ENCODE measurements around the gene ATP1A4. TPM values are rescaled to one million over a fixed set of nuclear protein-coding genes. Genes with fewer than 3 reads are reported as not detected.

The ATP1A4 gene
- total and polyA plus RNA-seq, 9 donors: 0.44 to 3.4 (median 1.4) TPM

DNA sequence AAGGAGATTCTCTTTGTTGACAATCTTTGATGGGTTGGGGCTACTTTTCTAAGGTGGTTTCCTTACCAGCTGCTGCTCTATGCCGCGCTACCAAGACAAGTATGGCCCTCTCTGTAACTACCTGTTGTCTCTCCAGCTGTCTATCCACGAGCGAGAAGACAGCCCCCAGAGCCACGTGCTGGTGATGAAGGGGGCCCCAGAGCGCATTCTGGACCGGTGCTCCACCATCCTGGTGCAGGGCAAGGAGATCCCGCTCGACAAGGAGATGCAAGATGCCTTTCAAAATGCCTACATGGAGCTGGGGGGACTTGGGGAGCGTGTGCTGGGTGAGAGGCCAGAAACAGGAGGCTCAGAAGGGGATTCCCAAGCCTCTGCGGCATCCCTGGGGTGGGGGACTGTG, 21.4 kb upstream of the ATP1A4 start:
- no peak overlapping the region for H3K27ac ChIP-seq (ENCODE audit: low read length)
- WGBS (ENCODE audit: insufficient coverage): 78% methylated on average over 11 of the region's 11 CpGs
- H3K27me3 ChIP-seq (ENCODE audit: control insufficient read depth, insufficient read depth, low read length): no peaks in the 10 kb centered on the region
- no peak for DNase-seq
- H3K36me3 ChIP-seq (ENCODE audit: control insufficient read depth, insufficient read depth, low read length): peaks cover 76% of the 10 kb centered on the region
- peaks cover 2% of the 10 kb centered on the region for H3K4me1 ChIP-seq (ENCODE audit: control insufficient read depth, insufficient read depth, low read length)
- H3K9me3 ChIP-seq (replicated peaks; ENCODE audit: control insufficient read depth, low read depth, low read length): no peaks in the 10 kb centered on the region
- no peak overlapping the region for H3K4me3 ChIP-seq (ENCODE audit: low read length)

DNA sequence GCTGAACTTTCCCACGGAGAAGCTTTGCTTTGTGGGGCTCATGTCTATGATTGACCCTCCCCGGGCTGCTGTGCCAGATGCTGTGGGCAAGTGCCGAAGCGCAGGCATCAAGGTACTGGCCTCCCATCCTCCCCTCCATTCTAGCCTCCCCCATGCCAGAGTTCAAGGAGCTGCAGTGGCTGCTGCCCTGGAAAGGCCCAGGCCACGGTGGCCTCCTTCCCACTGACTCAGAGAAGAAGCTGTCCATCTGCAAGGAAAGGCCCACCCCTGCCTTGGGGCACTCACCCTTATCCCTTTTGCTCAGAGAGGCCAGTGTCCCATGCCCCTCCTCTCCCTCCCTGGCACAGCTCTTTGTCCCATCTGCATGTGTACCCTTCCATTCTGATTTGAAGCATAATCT, 20.9 kb upstream of the ATP1A4 start:
- H3K9me3 ChIP-seq (replicated peaks; ENCODE audit: control insufficient read depth, low read depth, low read length): no peaks in the 10 kb centered on the region
- H3K4me1 ChIP-seq (ENCODE audit: control insufficient read depth, insufficient read depth, low read length): peaks cover 2% of the 10 kb centered on the region
- no peak overlapping the region for H3K27ac ChIP-seq (ENCODE audit: low read length)
- DNase-seq: no peak
- H3K36me3 ChIP-seq (ENCODE audit: control insufficient read depth, insufficient read depth, low read length): peaks cover 76% of the 10 kb centered on the region
- H3K27me3 ChIP-seq (ENCODE audit: control insufficient read depth, insufficient read depth, low read length): no peaks in the 10 kb centered on the region
- 46% methylated on average over 2 of the region's 5 CpGs for WGBS (ENCODE audit: insufficient coverage)
- H3K4me3 ChIP-seq (ENCODE audit: low read length): no peak overlapping the region

DNA sequence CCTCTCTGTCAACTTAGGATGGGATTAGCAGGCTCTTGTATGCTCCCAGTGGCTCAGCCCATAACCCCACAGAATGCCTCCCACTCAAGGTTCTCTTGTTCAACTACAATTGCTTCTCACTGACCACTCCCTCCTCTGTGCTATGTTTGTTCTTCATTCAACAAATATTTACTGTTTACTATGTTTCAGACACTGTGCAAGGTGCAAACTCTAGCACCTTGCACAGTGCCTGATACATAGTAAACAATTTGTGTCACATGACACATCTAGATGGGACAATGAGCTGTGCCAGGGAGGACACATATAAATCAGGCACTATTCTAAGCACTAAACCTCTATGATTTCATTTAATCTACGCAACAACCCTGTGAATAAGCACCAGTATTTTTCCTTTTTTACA, 20.5 kb upstream of the ATP1A4 start:
- no CpG with 5 or more reads among the region's 1 CpG for WGBS (ENCODE audit: insufficient coverage)
- Histone ChIP-seq H3K36me3 (ENCODE audit: control insufficient read depth, insufficient read depth, low read length) (peaks cover 77% of the 10 kb centered on the region), H3K9me3 (replicated peaks; ENCODE audit: control insufficient read depth, low read depth, low read length) (no peaks in the 10 kb centered on the region), H3K27me3 (ENCODE audit: control insufficient read depth, insufficient read depth, low read length) (no peaks in the 10 kb centered on the region), H3K4me3 (ENCODE audit: low read length) (no peak overlapping the region), H3K4me1 (ENCODE audit: control insufficient read depth, insufficient read depth, low read length) (peaks cover 2% of the 10 kb centered on the region), H3K27ac (ENCODE audit: low read length) (no peak overlapping the region)
- DNase-seq: no peak

DNA sequence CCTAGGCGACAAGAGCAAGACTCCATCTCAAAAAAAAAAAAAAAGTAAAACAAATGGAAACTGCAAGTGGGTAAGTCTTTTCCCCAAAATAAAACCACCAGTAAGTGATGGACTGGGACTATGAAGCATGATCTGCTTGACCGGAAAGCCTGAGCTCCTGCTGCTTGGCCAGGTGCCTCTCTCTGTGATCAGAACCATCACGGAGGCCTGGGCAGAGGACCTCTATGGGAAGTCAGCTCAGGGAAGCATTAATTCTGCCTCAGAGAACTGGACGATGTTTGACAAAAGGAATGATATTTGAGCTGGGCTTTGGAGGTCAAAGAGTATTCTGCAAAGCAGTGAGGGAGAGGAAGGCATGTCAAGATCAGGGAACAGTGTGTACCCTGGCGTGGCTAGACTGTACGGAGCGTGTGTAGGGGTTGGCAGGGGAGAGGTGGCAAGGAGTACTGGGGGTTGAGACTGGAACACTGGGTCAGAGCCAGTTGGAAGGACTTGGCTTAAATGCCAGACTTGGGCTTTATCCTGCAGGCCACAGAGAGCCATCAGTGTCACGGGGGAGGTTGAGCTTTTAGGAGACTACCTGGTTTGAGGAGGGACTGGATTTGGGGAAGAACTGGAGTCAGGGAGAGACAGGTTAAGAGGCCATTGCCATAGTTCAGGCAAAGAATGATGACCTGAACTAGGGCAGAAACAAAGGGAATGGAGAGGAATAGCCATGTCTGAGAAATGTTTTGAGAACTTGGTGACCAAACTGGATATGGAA, 19.4 kb upstream of the ATP1A4 start:
- Histone ChIP-seq H3K4me1 (ENCODE audit: control insufficient read depth, insufficient read depth, low read length) (peaks cover 2% of the 10 kb centered on the region), H3K9me3 (replicated peaks; ENCODE audit: control insufficient read depth, low read depth, low read length) (no peaks in the 10 kb centered on the region), H3K36me3 (ENCODE audit: control insufficient read depth, insufficient read depth, low read length) (peaks cover 86% of the 10 kb centered on the region), H3K27me3 (ENCODE audit: control insufficient read depth, insufficient read depth, low read length) (no peaks in the 10 kb centered on the region), H3K4me3 (ENCODE audit: low read length) (no peak overlapping the region), H3K27ac (ENCODE audit: low read length) (no peak overlapping the region)
- DNase-seq: no peak
- WGBS (ENCODE audit: insufficient coverage): 65% methylated on average over 7 of the region's 8 CpGs

DNA sequence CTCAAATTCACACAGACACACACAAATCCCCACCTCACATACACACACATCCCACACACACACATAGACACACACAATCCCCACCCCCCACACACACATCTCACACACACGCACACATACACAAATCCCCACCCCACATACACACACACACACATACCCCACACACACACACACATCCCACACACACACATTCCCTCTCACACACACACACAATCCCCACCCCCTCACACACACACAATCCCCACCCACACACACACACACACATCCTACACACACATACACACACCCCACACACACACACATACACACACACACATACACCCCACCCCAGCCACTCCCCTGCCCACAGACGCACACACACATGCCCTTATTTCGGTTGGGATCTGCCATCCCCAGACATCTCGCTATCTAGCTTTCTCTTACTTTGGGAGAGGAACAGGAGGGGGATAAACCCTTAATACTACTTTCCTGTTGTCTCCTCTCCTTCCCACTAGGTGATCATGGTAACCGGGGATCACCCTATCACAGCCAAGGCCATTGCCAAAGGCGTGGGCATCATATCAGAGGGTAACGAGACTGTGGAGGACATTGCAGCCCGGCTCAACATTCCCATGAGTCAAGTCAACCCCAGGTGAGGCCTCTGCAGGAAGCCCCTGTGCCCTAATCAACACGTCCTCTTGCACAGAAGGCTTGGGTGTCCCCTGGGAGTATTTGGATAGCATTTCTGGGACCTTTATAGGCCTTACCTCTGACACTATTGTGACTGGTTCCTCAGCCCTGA, 17.2 kb upstream of the ATP1A4 start:
- Histone ChIP-seq H3K4me3 (ENCODE audit: low read length) (no peak overlapping the region), H3K36me3 (ENCODE audit: control insufficient read depth, insufficient read depth, low read length) (peaks cover 73% of the 10 kb centered on the region), H3K4me1 (ENCODE audit: control insufficient read depth, insufficient read depth, low read length) (no peaks in the 10 kb centered on the region), H3K27me3 (ENCODE audit: control insufficient read depth, insufficient read depth, low read length) (no peaks in the 10 kb centered on the region), H3K9me3 (replicated peaks; ENCODE audit: control insufficient read depth, low read depth, low read length) (no peaks in the 10 kb centered on the region), H3K27ac (ENCODE audit: low read length) (no peak overlapping the region)
- 86% methylated on average over 7 of the region's 9 CpGs for WGBS (ENCODE audit: insufficient coverage)
- no peak for DNase-seq

DNA sequence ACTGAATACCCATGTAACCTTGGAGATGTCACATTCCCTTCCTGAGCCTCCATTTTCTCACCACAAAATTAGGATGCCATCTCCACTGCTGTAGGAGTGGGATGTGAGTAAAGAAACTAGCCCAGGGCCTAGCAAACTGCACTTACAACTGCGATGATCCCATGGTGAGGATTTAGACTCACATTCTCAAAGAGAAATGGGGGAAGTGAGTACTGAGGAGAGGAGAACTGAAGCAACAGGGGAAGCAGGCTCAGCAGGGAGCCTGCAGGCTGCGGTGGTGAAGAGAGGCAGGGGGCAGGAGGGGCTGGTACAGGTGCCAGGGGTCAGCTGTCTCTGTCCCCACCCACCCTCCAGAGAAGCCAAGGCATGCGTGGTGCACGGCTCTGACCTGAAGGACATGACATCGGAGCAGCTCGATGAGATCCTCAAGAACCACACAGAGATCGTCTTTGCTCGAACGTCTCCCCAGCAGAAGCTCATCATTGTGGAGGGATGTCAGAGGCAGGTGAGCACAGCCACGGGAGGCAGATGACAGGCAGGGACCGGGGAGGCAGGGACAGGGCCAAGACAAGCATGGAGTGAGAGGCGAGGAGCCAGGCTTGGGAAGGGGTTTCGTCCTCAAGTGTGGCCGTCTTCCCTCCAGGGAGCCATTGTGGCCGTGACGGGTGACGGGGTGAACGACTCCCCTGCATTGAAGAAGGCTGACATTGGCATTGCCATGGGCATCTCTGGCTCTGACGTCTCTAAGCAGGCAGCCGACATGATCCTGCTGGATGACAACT, 16.4 kb upstream of the ATP1A4 start:
- H3K27ac ChIP-seq (ENCODE audit: low read length): no peak overlapping the region
- no peaks in the 10 kb centered on the region for H3K27me3 ChIP-seq (ENCODE audit: control insufficient read depth, insufficient read depth, low read length)
- H3K4me1 ChIP-seq (ENCODE audit: control insufficient read depth, insufficient read depth, low read length): no peaks in the 10 kb centered on the region
- H3K9me3 ChIP-seq (replicated peaks; ENCODE audit: control insufficient read depth, low read depth, low read length): no peaks in the 10 kb centered on the region
- whole genome bisulfite sequencing (ENCODE audit: insufficient coverage): 84% methylated on average over 18 of the region's 20 CpGs
- no peak overlapping the region for H3K4me3 ChIP-seq (ENCODE audit: low read length)
- peaks cover 73% of the 10 kb centered on the region for H3K36me3 ChIP-seq (ENCODE audit: control insufficient read depth, insufficient read depth, low read length)
- no peak for DNase-seq

DNA sequence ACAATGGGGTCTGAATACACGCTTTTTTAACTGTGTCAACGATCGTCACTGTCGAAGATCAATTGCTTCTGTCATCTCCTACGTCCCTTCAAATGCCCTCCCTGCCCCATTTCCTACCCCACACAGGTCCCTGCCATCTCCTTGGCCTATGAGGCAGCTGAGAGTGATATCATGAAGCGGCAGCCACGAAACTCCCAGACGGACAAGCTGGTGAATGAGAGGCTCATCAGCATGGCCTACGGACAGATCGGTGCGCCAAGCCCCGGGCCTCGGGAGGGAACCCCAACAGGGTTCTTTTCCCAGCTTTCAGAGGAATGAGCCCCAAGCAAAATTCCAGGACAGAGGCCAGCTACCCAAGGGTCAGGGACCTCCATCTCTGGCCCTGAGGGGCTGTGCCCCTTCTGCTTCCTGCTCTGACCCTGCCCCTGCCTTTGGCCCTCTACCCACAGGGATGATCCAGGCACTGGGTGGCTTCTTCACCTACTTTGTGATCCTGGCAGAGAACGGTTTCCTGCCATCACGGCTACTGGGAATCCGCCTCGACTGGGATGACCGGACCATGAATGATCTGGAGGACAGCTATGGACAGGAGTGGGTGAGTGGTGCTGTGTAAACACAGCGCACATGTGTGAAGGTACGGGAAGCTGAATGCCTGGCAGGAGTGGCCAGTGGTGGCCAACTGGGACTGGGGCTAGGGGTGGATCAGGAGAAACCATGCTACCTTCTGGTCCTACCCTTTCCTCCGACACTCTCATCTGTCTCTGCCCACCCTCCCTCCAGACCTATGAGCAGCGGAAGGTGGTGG, 15.1 kb upstream of the ATP1A4 start:
- H3K4me1 ChIP-seq (ENCODE audit: control insufficient read depth, insufficient read depth, low read length): no peaks in the 10 kb centered on the region

DNA sequence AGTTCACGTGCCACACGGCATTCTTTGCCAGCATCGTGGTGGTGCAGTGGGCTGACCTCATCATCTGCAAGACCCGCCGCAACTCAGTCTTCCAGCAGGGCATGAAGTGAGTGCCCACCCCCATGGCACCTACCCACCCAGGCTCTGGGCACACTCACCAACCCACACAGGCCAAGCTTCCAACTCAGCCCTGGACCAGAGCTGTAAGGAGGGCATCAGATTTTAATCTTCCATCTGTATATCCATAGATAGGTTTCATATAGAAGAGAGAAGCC, 14.5 kb upstream of the ATP1A4 start:
- H3K27me3 ChIP-seq (ENCODE audit: control insufficient read depth, insufficient read depth, low read length): no peaks in the 10 kb centered on the region
- H3K9me3 ChIP-seq (replicated peaks; ENCODE audit: control insufficient read depth, low read depth, low read length): no peaks in the 10 kb centered on the region
- H3K4me1 ChIP-seq (ENCODE audit: control insufficient read depth, insufficient read depth, low read length): no peaks in the 10 kb centered on the region
- peaks cover 72% of the 10 kb centered on the region for H3K36me3 ChIP-seq (ENCODE audit: control insufficient read depth, insufficient read depth, low read length)
- no peak overlapping the region for H3K4me3 ChIP-seq (ENCODE audit: low read length)
- WGBS (ENCODE audit: insufficient coverage): 91% methylated on average over 3 of the region's 5 CpGs
- no peak overlapping the region for H3K27ac ChIP-seq (ENCODE audit: low read length)
- no peak for DNase-seq

More for the DNA sequence above, 15.1 kb upstream of the ATP1A4 start:
- H3K9me3 ChIP-seq (replicated peaks; ENCODE audit: control insufficient read depth, low read depth, low read length): no peaks in the 10 kb centered on the region
- WGBS (ENCODE audit: insufficient coverage): 86% methylated on average over 20 of the region's 22 CpGs
- H3K27me3 ChIP-seq (ENCODE audit: control insufficient read depth, insufficient read depth, low read length): no peaks in the 10 kb centered on the region
- H3K4me3 ChIP-seq (ENCODE audit: low read length): no peak overlapping the region
- H3K36me3 ChIP-seq (ENCODE audit: control insufficient read depth, insufficient read depth, low read length): peaks cover 71% of the 10 kb centered on the region
- no peak overlapping the region for H3K27ac ChIP-seq (ENCODE audit: low read length)
- no peak for DNase-seq

DNA sequence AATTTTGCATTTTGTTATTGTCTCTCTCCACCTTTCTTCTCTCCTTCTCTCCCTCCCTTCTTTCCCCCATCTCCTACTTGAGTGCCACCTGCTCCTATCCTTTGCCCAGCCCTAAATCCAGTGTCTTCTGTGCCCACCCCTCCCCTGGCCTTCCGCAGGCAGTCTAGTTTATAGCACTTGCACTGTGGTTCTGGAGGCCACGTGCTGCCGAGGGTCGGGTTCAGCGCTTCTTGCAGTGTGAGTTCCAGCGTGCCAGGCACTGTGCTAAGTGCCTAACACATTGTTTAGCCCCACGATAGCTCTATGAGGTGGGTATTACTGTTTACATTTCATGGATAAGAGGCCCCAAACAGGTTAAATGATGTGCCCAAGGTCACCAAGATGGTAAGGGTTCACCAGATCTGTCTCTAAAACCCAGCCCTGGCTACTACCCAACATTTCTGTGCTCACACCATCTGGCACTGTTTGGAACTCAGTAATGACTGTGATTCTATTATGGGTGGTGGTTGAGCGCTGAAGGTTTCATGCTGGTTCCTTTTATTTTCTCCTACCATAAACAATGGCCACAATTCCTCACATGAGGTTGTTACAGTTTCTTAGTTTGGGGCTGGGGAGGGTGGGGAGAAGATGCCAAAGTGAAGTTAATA, 14.1 kb upstream of the ATP1A4 start:
- Histone ChIP-seq H3K4me1 (ENCODE audit: control insufficient read depth, insufficient read depth, low read length) (no peaks in the 10 kb centered on the region), H3K27me3 (ENCODE audit: control insufficient read depth, insufficient read depth, low read length) (no peaks in the 10 kb centered on the region), H3K36me3 (ENCODE audit: control insufficient read depth, insufficient read depth, low read length) (peaks cover 70% of the 10 kb centered on the region), H3K4me3 (ENCODE audit: low read length) (no peak overlapping the region), H3K27ac (ENCODE audit: low read length) (no peak overlapping the region), H3K9me3 (replicated peaks; ENCODE audit: control insufficient read depth, low read depth, low read length) (no peaks in the 10 kb centered on the region)
- 89% methylated on average over 7 of the region's 8 CpGs for WGBS (ENCODE audit: insufficient coverage)
- no peak for DNase-seq
